GM19397 (cell line): Measurements from ENCODE around the gene HSPG2.
"Not testable (repeated sequence)": the region's sequence is repeated elsewhere in the genome, so short reads cannot be mapped to it uniquely, and the experiment has no call there.

Experiments used
- ATAC-seq: cut with Tn5 transposase; IDR thresholded peaks from one replicate; pipeline ENCODE4 v1.9.1; 2021; ENCODE audit warnings: mild to moderate bottlenecking, moderate library complexity; ENCODE audit not compliant: unreplicated experiment

Gene HSPG2

DNA sequence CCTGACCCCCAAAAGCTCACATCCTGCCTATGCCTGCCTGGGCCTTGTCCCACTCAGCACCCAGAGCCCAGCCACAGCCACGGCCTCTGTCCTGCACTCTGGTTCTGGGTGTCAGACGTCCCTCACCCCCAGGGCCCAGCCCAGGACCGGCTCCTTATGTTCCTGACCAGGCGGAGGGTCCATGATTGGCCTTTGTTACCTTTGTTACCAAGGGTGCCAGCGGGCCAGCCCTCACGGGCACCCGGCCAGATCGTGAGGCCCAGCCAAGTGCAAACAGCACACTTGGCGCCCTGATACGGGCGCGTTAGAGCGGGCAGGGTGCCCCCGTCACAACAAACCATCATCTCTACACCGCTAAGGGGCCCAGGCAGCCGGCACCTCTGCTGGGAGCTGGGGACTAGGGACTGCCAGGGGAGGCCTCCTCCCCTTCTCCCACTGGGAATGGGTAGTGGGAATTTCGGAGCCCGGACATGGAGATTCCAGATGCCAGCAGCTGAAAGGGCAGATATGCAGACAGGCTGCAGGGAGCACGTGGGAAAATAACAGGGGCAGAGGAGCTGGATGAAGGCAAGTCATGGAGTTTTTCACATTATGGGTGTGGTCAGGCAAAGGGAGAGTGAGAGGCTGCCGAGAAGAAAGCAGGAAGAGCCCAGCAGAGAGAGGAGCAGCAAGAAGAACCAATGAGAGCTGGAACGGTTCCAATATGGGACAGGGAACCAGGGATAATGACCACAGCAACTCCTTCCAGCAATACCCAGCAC lies 22.1 kb downstream of the HSPG2 start:
- no peak for ATAC-seq

DNA sequence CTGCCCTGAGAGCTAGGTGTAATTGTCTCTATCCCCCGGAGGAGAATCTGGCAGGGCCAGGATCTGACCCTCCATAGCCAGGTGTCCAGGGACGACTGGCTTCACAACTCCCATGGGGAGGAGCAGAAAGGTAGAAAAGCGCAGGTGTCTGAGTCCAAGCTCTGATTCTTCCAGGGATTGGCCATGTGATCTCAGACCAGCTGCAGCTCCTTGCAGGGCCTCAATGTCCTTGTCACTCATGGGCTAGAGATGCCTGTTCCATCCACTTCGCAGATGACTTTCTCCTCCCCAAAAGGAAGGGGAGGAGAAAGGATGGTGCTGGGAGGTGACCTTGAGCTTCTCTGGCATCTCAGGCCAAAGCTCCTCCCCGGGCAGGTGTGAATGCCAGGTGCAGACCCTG lies 22.7 kb downstream of the HSPG2 start:
- ATAC-seq, result no peak

DNA sequence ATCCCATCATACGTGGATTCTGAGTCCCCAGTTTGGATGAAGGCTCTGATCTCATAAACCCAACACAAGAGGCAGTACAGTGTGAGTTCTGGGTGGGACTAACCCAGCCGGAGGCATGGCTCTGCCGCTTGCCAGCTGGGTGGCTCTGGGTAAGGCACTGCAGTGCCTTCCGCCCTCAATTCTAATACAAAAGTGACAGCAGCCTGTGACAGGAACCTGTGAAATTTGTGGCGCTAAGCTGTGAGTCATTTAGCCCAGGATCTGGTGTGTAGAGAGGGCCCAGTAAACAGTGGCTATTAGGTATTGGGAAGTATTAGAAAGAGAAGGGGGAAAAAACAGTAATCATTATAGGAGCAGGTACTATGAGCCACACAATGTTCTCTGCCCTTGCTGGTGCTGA lies 23.3 kb downstream of the HSPG2 start:
- no peak for ATAC-seq

DNA sequence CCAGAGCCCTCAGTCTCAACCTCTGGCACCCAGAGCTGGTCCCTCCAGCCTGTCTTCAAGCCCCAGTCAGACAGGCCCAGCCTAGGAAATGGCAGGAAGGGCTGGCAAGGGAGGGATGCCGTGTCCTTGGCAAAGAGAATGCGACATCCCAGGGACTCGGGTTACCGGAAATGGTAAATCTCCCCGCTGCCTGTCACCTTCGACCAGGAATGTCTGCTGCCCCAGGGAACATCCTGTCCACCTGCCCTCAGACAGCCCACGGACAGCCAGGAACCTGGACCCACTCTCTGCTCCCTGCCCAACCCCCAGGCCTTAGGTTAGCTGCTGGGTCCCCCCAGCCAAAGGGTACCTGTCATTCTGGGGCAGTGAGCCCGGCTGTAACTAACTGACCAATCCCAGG lies 23.9 kb downstream of the HSPG2 start:
- ATAC-seq, result no peak

DNA sequence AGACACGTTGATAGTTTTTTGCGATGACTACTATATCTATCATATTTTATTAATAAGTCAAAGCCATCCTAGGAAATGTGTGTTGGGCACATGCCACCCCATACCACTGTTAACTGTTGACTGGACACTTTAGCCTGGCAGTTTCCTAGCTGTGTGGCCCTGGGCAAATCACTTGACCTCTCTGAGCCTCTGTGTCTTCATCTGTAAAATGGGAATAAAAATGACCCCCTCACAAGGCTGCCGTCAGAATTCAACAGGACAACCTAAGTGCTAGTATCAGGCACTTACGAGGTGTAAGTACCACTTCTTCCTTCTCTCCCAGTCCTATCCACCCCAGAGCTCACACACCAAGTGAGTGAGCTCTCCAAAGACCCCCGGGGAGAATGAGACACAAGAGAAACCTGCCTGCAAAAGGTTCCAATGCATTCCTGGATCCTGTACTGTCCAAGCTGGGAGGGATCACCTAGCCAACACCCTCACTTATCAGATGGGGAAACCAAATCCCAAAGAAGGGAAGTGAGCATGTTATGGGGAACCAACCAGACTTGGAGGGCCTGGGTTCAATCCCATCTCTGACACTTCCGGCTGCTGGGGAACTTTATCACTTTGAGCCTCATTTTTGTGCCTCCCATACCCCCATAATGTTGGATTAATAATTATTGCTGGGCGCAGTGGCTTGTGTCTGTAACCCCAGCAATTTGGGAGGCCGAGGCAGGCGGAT lies 24.9 kb downstream of the HSPG2 start:
- ATAC-seq, result no peak

DNA sequence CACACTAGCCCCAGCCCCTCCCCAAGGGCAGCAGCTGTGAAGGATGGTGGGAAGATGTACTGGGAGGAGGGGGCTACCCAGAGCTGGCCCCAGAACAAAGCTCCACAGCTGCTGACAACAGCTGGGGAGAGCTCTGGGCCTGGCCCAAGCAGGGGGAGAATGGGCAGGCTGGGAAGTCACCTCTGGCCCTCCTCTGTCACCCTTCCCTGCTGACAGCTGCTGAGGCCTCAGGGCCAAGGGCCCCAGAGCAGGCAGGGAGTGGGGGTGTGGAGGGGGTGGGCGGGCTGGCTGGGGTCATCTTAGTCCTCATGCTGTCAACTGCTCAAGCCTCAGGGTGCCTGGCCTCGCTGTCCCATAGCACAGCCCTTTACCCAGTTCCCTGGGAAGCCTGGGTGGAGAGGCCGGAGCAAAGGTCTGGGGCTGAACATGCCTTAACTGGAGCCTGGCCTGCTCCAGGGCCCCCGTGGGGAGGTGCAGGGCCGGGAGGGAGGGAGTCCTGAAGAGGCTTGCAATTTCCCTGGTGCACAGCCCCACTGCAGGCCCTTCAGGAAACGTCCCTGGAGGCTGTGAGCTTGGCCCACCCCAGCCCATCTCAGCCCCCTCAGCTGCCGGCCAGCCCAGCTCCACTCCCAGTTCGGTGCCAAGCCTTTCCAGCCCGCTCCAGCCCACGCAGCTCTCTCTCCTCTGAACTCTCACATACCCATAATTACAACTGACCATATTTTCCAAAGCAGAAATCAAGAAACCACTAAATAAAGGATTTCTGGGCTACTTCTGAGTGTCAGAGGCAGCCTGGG lies 25.7 kb downstream of the HSPG2 start:
- no peak for ATAC-seq

DNA sequence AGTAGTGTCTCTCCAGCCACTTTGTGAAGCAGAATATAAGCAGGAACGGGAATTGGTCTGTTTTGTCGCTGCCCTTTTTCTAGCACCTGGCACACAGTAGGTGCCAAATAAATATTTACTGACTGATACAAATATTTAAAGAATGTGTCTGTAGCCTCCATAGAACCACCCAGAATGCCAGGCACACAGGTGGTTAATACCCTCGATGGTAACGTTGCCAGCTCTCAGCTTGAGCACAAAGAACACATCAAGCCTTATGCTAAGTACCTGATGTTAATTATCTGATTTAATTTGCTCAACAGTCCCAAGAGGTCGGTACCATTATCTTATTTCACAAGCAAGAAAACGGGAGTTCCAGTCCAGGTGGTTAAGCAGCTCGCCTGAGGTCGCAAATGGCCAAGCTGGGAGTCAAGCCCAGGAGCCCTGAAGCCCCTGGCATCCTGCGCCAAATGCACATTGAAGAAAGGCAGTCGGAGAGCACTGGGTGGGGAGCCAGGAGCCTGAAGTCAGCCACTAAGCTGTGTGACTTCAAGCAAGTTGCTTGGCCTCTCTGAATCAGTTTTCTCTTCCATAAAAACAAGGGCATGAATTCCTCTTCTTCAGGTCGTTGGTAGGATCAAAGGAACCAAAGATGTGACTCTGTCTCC lies 26.4 kb downstream of the HSPG2 start:
- ATAC-seq, result no peak

DNA sequence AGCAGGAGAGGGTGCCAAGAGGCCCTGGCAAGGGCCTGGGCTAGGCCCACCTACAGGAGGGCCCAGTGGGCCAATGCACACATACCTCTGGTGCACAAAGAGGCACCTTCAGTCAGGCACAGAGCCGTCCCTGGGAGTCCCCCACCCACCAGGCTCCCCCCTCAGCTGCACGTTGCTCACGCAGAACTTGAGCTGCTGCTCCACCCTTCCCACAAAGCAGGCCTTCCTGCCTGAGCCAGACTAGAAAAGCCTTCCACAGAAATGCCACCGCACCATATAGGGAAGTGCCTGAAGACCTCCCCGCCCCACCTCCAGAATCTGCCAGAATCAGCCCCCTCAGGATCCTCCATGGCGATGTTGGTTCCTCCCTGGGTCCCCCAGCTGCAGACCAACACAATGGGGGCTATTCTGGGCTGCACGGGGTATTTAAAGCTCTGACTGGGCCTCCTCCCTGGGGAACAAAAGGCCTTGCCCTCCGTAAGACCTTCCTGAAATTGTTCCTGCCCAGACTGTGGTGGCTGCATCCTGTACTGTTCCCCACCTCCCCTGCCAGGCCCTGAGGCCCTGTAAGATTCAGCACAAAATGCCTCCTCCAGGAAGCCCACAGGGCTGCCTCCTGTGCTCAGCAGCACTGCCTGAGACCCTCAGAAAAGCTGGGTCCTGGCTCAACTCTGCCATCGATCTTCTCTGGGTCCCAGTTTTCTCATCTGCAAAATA lies 27.2 kb downstream of the HSPG2 start:
- ATAC-seq, result no peak

DNA sequence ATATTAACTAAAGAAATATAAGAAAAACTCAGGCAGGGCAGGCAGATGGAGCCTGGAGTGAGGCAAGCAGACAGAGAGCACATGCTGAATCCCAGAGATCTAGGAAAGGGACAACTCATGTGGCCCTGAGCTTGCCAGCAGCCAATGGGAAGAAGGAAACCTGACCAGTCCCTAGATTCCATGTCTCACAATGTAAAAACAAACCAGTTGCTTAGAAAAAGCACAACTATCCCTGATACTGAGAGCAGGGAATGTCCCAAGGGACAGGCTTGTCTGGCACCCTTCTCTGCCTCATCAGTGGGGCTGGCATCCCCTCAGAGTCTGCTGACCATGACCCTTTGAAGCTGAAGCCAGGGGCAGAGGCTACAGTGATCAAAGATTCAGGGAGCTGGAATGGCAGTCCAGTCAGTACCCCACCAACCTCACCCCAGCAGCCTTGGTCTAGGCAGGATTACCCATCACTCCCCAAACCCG lies 27.8 kb downstream of the HSPG2 start:
- ATAC-seq, result no peak

DNA sequence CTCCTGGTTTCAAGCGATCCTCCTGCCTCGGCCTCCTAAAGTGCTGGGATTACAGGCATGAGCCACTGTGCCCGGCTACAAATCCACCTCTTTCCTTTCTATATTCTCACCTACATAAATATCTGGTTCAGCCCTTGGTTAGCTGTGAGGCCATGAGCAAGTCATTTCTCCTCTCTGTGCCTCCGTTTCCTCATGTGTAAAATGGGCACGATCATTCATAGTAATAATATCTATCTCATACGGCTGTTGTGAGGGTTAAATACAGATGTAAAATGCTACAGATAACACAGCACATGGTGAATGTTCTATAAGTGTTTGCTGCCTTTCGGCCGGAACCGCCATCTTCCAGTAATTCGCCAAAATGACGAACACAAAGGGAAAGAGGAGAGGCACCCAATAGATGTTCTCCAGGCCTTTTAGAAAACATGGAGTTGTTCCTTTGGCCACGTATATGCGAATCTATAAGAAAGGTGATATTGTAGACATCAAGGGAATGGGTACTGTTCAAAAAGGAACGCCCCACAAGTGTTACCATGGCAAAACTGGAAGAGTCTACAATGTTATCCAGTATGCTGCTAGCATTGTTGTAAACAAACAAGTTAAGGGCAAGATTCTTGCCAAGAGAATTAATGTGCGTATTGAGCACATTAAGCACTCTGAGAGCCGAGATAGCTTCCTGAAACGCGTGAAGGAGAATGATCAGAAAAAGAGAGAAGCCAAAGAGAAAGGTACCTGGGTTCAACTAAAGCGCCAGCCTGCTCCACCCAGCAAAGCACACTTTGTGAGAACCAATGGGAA lies 29.2 kb downstream of the HSPG2 start:
- not testable (repeated sequence) for ATAC-seq

DNA sequence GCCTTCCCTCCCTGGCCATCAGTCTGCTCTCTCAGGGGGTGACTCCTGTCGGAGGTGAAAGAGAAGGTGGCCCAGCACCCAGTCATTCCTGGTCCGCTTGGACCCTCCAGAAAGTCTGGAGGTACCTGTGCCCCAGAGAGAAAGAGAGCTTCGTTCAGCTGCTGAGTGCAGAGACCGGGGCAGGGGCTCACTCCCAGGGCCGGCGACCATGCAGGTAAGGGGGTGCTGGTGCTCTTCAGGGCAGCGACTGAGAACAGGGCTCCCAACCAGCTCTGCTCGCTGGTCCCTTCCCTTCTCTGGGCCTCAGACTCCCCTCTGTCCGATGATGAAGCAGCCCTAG lies 30.1 kb downstream of the HSPG2 start:
- ATAC-seq, result no peak

DNA sequence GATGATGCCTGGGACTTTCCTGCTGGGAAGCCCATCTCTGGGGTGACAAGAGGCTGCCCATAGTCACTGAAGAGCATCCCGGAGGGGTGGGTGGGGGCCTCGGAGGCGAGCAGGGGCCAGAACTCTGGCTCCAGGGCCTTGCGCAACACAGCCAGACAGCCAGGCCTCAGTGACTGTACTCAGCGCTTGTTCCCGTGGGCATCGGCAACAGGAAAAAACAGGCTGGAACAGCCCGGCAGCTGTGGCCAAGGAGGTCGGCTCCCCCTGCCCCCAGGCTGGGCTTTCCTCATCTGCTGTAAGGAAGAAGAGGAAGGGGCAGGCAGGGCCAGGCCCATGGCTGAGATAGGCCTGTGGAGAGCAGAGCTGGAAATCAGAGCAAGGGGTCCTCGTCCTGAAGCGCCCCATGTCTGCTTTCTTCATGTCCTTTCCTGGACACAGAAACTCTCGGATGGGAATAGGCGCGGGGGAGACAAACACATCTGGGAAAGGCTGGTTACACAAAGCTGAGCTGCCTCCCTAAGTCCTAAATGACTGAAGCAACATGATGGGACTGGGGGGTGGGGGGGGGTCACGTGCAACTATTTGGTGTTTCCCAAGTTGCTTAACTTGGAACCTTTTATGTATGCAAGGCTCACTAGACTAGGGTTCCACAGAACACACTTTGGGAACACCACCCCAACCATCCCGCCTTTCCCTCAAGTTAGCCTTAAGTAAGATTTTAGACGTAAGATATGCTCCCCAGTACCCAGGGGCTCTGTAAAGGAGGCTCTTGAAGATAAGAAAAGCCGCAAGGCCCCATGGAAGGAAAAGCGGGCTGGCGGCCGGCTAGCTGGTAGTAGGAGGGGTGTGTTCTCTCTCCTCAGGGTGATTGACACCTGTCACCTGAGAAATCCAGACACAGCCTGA lies 30.7 kb downstream of the HSPG2 start:
- no peak for ATAC-seq

DNA sequence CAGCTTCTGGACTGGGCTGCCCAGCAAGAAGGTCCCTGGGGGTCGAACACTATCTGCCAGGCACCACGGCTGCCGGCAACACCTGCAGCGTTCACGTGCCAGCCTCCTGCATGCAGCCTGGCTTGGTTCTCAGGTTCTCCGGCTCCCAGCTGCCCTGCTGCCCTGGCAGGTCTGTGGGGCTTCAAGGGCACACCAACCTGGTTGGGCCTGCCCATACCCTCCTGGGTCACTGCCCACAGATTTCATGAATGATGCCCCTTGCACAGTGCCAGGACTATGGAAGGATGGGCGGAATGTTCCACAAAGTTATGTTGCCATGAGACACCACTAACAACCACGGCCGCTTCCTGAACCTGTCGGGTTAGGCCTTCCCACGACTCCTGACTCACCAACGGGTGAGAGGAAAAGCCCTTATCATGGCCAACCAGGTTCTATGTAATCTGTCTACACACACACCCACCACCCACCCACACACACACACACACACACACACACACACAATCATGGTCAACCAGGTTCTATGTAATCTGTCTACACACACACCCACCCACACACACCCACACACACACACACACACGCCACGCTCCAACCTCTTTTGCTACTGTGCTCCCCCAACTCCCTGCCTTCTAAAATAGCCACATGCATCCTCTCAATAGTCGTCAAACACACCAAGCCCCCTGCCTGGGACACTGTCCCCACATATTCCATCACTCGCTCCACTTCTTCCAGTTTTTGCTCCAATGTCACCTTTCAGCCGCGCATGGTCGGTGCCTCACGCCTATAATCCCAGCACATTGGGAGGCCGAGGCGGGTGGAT lies 32.2 kb downstream of the HSPG2 start:
- ATAC-seq, result no peak

DNA sequence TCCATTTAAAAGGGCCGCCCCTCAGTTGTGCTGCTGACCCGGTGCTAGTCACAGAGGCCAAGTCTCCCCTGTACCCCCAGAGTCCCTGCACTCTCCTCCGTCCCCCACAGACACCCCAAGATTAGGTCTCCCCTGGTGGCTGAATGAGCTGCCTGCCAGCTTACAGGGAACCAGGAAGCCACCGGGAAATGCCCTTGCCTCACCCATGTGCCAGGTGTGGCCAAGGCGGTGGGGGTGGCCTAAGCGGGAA lies 32.7 kb downstream of the HSPG2 start:
- ATAC-seq, result no peak

DNA sequence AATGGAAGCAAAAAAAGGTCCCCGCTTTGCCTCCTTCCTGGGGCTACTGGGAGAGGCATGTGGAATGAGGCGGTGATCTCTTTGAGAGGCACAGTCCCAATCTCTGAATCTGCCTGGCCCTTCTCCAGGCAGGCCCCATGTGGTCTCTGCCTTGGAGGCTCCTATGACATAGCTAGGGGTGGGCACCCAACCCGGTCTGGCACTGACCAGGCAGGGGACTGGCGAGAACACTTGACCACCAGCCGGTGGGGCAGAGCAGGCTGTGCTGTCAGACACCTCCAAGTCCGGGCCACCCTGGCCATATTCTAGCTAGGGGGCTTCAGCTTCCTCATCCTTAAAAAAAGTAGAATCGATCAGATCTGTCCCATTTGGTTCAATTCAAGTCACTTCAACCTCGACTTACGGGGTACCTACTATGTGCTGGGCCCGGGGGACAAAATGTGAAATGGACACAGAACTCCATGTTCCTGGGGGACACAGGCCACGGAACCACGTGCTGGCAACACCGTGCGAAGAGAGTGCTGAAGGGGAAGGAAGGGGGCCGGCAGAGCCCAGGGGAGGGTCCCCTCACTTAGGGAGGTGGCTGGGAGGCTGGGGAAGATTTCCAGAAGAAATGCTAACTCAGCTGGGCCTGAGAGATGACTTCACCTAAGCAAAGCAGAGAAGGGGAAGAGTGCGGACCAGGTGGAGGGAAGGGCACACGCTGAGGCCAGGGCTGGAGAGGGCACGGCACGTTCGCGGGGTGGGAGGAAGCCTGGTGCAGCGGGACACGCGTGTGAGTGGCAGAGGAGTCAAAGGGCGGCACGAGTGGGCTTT lies 33.3 kb downstream of the HSPG2 start:
- ATAC-seq, result no peak

DNA sequence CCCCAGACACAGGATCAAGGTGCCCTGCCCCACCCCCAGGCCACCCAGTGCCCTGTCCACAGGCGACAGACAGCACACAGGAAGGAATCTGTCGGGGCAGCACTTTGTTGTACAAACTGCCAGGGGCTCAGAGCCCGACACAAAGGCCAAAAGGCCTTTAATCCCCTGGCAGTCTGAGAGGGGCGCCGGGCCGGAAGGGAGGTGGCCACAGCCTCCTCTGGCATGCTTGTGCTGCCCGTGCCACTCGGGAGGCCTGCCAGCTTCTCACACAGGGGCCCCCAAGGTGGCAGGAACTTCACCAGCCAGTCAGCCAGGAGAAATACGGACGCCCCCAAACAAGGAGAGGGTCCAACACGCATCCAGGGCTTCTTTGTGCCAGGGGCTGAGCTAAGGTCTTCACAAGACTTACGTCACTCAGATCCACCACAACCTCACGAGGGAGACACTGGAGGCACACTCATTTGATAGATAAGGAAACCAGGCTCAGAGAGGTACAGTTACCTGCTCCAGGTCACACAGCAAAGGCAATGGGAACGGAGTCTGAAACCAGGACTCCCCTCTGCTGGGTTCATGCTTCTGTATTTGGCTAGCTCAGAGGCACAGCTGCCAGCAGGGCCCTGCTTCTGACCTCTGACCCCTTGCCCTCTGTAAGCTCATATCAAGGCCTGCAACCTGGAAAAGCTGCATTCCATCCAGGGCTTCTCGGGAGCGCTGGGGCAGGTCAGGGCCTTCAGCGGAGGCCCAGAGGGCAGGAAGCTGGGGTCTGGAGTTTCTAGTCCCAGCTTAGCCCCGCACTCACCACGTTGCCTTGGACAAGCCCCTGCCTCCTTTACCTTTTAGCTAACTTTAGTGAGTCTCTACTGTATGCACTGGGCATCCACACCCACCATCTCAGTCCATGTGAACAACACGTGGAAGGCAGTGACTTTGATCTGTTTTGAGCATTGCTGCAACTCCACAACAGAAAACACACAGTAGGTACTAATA lies 34.8 kb downstream of the HSPG2 start:
- no peak for ATAC-seq
